ENCODE results near the gene INHBE. TPM values are rescaled to one million over a fixed set of nuclear protein-coding genes. Genes with fewer than 3 reads are reported as not detected.
A peak's percentile ranks its signal among the peaks of the same experiment; 100 is the strongest.

The INHBE gene
- polyA plus RNA-seq, 1 donor from 2014 or later, result 2.3 TPM

- no peaks in the 10 kb centered on the region for H3K36me3 ChIP-seq (ENCODE audit: insufficient read depth, low read length)
- H3K27ac ChIP-seq (ENCODE audit: low read length), result peak overlapping the region; percentile 72
- no peaks in the 10 kb centered on the region for H3F3A ChIP-seq (ENCODE audit: insufficient read depth, low read length, poor library complexity, severe bottlenecking)
- TF ChIP-seq SMC3 (conservative IDR thresholded peaks at IDR 0.05; ENCODE audit: poor library complexity) (no peak), EZH2 (IDR thresholded peaks at IDR 0.05; ENCODE audit: borderline replicate concordance, insufficient read depth, low read length, poor library complexity, severe bottlenecking) (no peak)
- H2AFZ ChIP-seq (ENCODE audit: low read depth, low read length), result peak overlapping the region; percentile 56
- peak overlapping the region; percentile 68 for H3K4me3 ChIP-seq (ENCODE audit: low read length)
- H3K9ac ChIP-seq (ENCODE audit: low read length), result peak overlapping the region; percentile 77
- H3K9me3 ChIP-seq (ENCODE audit: low read length), result no peaks in the 10 kb centered on the region
- peak overlapping the region; percentile 79 for H3K4me2 ChIP-seq (ENCODE audit: low read length)
- H3K79me2 ChIP-seq (replicated peaks; ENCODE audit: insufficient read depth, low read length), result peaks cover 18% of the 10 kb centered on the region
- H4K20me1 ChIP-seq (ENCODE audit: insufficient read depth), result no peaks in the 10 kb centered on the region
- no peaks in the 10 kb centered on the region for H3K27me3 ChIP-seq (ENCODE audit: insufficient read depth, low read depth, low read length)
- H3K9me2 ChIP-seq (ENCODE audit: insufficient read depth, low read length), result no peaks in the 10 kb centered on the region
Observed at GRCh38 chr12:57430112-57430930, 24.8 kb upstream of the INHBE start.

GRCh38 chr12:57430931-57431566 is 24.1 kb upstream of the INHBE start, which contains the start of gene R3HDM2:
TSS of gene R3HDM2 (minus strand) at chr12:57431043. CDS start at chr12:57310428, 120,615 bp downstream.
- no peaks in the 10 kb centered on the region for H4K20me1 ChIP-seq (ENCODE audit: insufficient read depth)
- H3K9me2 ChIP-seq (ENCODE audit: insufficient read depth, low read length), result no peaks in the 10 kb centered on the region
- peak within 1 kb of the TSS; percentile 77 for H2AFZ ChIP-seq (ENCODE audit: low read depth, low read length)
- peak within 1 kb of the TSS; percentile 77 for H3K9ac ChIP-seq (ENCODE audit: low read length)
- peak within 1 kb of the TSS; percentile 91 for H3K4me2 ChIP-seq (ENCODE audit: low read length)
- H3K27ac ChIP-seq (ENCODE audit: low read length), result peak within 1 kb of the TSS; percentile 72
- TF ChIP-seq REST (IDR thresholded peaks at IDR 0.05; ENCODE audit: borderline replicate concordance), result peak; percentile 32
- TF ChIP-seq POLR2AphosphoS5 (IDR thresholded peaks at IDR 0.05), result peak; percentile 83
- no peak for TF ChIP-seq EZH2 (IDR thresholded peaks at IDR 0.05; ENCODE audit: borderline replicate concordance, insufficient read depth, low read length, poor library complexity, severe bottlenecking)
- TF ChIP-seq MXI1 (conservative IDR thresholded peaks at IDR 0.05; ENCODE audit: poor library complexity, severe bottlenecking), result peak; percentile 67
- TF ChIP-seq SMC3 (conservative IDR thresholded peaks at IDR 0.05; ENCODE audit: poor library complexity), result no peak
- TF ChIP-seq CTCF (IDR thresholded peaks at IDR 0.05; ENCODE audit: poor library complexity, severe bottlenecking), result no peak
- peak; percentile 17 for TF ChIP-seq RAD21 (conservative IDR thresholded peaks at IDR 0.05)
- peak; percentile 65 for TF ChIP-seq TAF1 (IDR thresholded peaks at IDR 0.05; ENCODE audit: low read depth)
- peak; percentile 74 for TF ChIP-seq EP300 (conservative IDR thresholded peaks at IDR 0.05; ENCODE audit: poor library complexity, severe bottlenecking)
- peaks cover 14% of the 10 kb centered on the region for H3K79me2 ChIP-seq (replicated peaks; ENCODE audit: insufficient read depth, low read length)
- H3K4me3 ChIP-seq (ENCODE audit: low read length), result peak within 1 kb of the TSS; percentile 68
- H3K9me3 ChIP-seq (ENCODE audit: low read length), result no peaks in the 10 kb centered on the region
- no peaks in the 10 kb centered on the region for H3K27me3 ChIP-seq (ENCODE audit: insufficient read depth, low read depth, low read length)
- H3K36me3 ChIP-seq (ENCODE audit: insufficient read depth, low read length), result no peaks in the 10 kb centered on the region
- no peaks in the 10 kb centered on the region for H3F3A ChIP-seq (ENCODE audit: insufficient read depth, low read length, poor library complexity, severe bottlenecking)

All from neural cell (in vitro differentiated cells).